ENCODE results near the gene ZNF185.

GRCh38 chrX:152943826-152944225 is 46.0 kb downstream of the ZNF185 start:
- TF ChIP-seq CTCF (conservative IDR thresholded peaks at IDR 0.05; ENCODE audit: low read depth, low read length) = no peak
- TF ChIP-seq EZH2 (IDR thresholded peaks at IDR 0.05; ENCODE audit: borderline replicate concordance, low read depth, low read length, poor library complexity, severe bottlenecking) = no peak
